Right cardiac atrium (tissue), 5 donors: ENCODE data around the gene ZKSCAN1. TPM values are rescaled to one million over a fixed set of nuclear protein-coding genes. Genes with fewer than 3 reads are reported as not detected.
"Not testable (repeated sequence)": the region's sequence is repeated elsewhere in the genome, so short reads cannot be mapped to it uniquely, and the experiment has no call there.

Experiments
- ATAC-seq, 2 donors: fragments of 200-7000 bp; cut with Tn5 transposase; one replicate each; pipeline versions ENCODE4 v1.8.0 to v1.9.1; 2020; ENCODE audit warnings: moderate library complexity in 2 of 2, mild to moderate bottlenecking in 1 of 2
- DNase-seq, 3 donors: peaks; one replicate each; pipeline ENCODE4 v3.0.0-alpha.2; 2020
- H3K27ac ChIP-seq: one replicate; pipeline ENCODE4 v1.5.1; 2013; ENCODE audit warnings: mild to moderate bottlenecking, low read length, control low read depth, moderate library complexity
- H3K27me3 ChIP-seq: one replicate; pipeline ENCODE4 v1.6.1; 2013; ENCODE audit not compliant: control insufficient read depth, insufficient read depth
- H3K4me1 ChIP-seq: one replicate; pipeline ENCODE4 v1.6.1; 2013; ENCODE audit warnings: low read length; ENCODE audit not compliant: control insufficient read depth, insufficient read depth
- H3K4me3 ChIP-seq: one replicate; pipeline ENCODE4 v1.5.1; 2013; ENCODE audit warnings: low read length, control low read depth
- H3K9me3 ChIP-seq: one replicate; pipeline ENCODE4 v1.6.1; 2013; ENCODE audit warnings: low read length; ENCODE audit not compliant: control insufficient read depth
- WGBS: extraction: QIAGEN DNeasy Blood & Tissue Kit; methylation state at CpG from one replicate; pipeline ENCODE4 v1.1.7; 2013; 5-methylcytosine and 5-hydroxymethylcytosine counted together
- intact Hi-C, 4 donors: fragments of 100-400 bp; cut with DNase I; formaldehyde crosslinking; loops; one replicate each; pipeline versions ENCODE4 v1.11.0 to v1.14.0; 2022 to 2023
- polyA plus RNA-seq: library from polyadenylated mRNA; stranded (reverse); fragments of 200-250 nt; gene quantifications from one replicate; pipeline ENCODE4 v1.2.3, GENCODE V29; 2013
- total RNA-seq, 4 donors: library from RNA; stranded (reverse); fragmentation: NEBNext Ultra II Directional; extraction: Animal tissue kit (Norgen Biotek cat#: 25700); gene quantifications; one replicate each; pipeline ENCODE4 v1.2.1, GENCODE V29; 2021
- donor health status: healthy with polysubstance abuse.
- donor health status: DM: no; HTN: yes; CAD: no.
- donor health status: DM: no; HTN: no; CAD: no.
- donor health status: DM: no; HTN: yes; CAD: no; lungs with severe emphysema.
- donor health status: DM: yes; HTN: yes; CAD: no.

ZKSCAN1 gene
- total and polyA plus RNA-seq, 5 donors: 9.8 to 52.7 (median 48.5) TPM

GRCh38 chr7:99981066-99981465 is 34.3 kb upstream of the ZKSCAN1 start:
- H3K27ac ChIP-seq, ATAC-seq, H3K27me3 ChIP-seq, DNase-seq, H3K9me3 ChIP-seq, H3K4me1 ChIP-seq, H3K4me3 ChIP-seq, intact Hi-C loops: not testable (repeated sequence)
- 83% methylated on average over 7 of the region's 7 CpGs for WGBS

DNA sequence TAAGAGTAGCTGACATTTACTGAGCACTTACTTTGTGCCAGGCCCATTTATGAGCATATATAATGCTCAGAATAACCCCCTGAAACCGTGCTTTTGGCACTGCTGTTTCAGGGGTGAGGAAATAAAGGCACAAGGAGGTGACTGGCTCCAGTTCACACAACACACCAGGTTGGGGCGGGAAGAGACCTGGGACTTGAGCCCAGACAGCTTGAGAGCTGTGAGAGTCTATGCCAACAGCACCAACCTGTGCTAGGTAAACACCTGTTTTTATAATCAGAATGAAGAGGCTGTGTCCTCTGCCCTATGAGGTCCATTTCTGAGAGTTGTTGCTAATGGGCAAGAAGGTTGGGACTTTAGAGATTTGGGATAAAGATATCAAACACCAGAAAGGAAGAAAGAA is 30.8 kb upstream of the ZKSCAN1 start:
- Histone ChIP-seq H3K4me1 (no peaks in the 10 kb centered on the region), H3K9me3 (no peaks in the 10 kb centered on the region), H3K27ac (no peak overlapping the region), H3K4me3 (no peak overlapping the region), H3K27me3 (no peaks in the 10 kb centered on the region)
- ATAC-seq (no peak), DNase-seq (no peak)
- 58% methylated on average over 2 of the region's 2 CpGs for WGBS
- intact Hi-C loops: no loop called here

DNA sequence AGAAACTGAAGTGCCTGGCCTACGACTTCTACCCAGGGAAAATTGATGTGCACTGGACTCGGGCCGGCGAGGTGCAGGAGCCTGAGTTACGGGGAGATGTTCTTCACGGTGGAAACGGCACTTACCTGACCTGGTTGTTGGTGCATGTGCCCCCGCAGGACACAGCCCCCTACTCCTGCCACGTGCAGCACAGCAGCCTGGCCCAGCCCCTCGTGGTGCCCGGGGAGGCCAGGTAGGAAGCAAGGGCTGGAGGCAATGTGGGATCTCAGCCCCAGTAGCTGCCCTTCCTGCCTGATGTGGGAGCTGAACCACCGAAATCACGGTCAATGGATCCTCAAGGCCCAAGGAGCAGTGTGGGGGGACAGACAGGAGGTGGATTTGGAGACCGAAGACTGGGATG is 28.1 kb upstream of the ZKSCAN1 start:
- H3K9me3 ChIP-seq, H3K4me1 ChIP-seq, DNase-seq, H3K27me3 ChIP-seq, H3K27ac ChIP-seq, H3K4me3 ChIP-seq, intact Hi-C loops, ATAC-seq: not testable (repeated sequence)
- WGBS: 81% methylated on average over 13 of the region's 14 CpGs

DNA sequence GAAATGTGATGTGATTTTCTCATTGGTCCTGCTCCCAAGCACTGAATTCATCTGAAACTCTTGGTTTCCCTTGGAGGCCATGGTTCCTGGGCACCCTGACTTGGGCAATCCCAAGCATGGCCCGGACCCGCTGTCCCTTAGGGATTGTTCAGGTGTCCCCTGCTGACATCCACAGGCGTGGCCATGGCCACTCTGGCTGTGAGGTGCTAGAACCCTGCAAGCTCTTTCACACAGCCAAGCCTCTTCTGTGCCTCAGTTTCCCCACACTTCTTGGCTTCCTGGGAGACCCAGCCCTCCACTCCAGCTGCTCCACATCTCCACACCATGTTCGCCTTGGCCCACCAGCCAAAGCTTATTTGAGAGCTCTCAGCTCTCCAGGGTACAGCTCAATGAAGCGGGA is 27.6 kb upstream of the ZKSCAN1 start:
- intact Hi-C loops: no loop called here
- H3K27me3 ChIP-seq: no peaks in the 10 kb centered on the region
- no peak for ATAC-seq
- no peak overlapping the region for H3K4me3 ChIP-seq
- 76% methylated on average over 5 of the region's 5 CpGs for WGBS
- no peak overlapping the region for H3K27ac ChIP-seq
- no peaks in the 10 kb centered on the region for H3K9me3 ChIP-seq
- DNase-seq: no peak
- H3K4me1 ChIP-seq: no peaks in the 10 kb centered on the region

DNA sequence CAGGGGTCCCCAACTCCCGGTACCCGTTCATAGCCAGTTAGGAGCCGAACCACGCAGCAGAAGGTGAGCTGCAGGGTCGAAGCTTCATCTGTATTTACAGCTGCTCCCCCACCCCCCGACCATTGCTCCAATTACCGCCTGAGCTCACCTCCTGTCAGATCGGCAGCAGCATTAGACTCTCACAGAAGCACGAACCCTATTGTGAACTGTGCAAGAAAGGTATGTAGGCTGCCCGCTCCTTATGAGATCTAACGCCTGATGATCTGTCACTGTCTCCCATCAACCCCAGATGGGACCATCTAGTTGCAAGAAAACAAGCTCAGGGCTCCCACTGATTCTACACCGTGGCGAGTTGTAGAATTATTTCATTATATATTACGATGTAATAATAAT is 24.9 kb upstream of the ZKSCAN1 start:
- intact Hi-C loops: loop anchor here in 3 of 4 donors (5.0 to 10.0 kb wide), 3 partner anchors 73 to 137 kb away; partner anchors contain the start of genes COPS6 (in 2 of the 3), TRIM4 (in 2 of the 3), ZNF3 (in 2 of the 3) and MBLAC1 (in 1 of the 3)
- H3K9me3 ChIP-seq: no peaks in the 10 kb centered on the region
- H3K27ac ChIP-seq: no peak overlapping the region
- H3K4me3 ChIP-seq: no peak overlapping the region
- H3K27me3 ChIP-seq: no peaks in the 10 kb centered on the region
- 35% methylated on average over 14 of the region's 14 CpGs for WGBS
- DNase-seq (no peak), ATAC-seq (no peak)
- no peaks in the 10 kb centered on the region for H3K4me1 ChIP-seq

- H3K27ac ChIP-seq, H3K4me1 ChIP-seq, H3K9me3 ChIP-seq, H3K27me3 ChIP-seq, H3K4me3 ChIP-seq, ATAC-seq, DNase-seq: not testable (repeated sequence)
- intact Hi-C loops: loop anchor here in 3 of 4 donors (5.0 to 10.0 kb wide), 3 partner anchors 74 to 136 kb away; partner anchors contain the start of genes COPS6 (in 2 of the 3), TRIM4 (in 2 of the 3), ZNF3 (in 2 of the 3) and MBLAC1 (in 1 of the 3)
- 69% methylated on average over 6 of the region's 6 CpGs for WGBS
These were observed 23.9 kb upstream of the ZKSCAN1 start for GRCh38 chr7:99991543-99991942.

DNA sequence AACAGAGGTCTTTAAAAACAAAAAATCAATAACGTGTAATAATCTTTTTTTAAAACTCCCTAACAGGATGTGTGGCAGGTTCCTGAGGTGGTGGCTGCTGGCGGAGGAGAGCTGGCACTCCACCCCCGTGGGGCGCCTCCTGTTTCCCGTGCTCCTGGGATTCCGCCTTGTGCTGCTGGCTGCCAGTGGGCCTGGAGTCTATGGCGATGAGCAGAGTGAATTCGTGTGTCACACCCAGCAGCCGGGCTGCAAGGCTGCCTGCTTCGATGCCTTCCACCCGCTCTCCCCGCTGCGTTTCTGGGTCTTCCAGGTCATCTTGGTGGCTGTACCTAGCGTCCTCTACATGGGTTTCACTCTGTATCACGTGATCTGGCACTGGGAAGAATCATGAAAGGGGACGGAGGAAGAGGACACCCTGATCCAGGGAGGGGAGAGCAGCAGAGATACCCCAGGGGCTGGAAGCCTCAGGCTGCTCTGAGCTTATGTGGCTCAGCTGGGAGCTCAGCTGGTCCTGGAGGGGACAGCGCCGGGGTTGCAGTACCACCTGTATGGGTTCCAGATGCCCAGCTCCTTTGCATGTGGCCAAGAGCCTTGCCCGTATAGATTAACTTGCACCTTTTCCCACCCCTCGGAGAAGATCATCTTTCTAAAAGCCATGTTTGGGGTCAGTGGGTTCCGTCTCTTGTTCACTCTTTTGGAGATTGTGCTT is 22.9 kb upstream of the ZKSCAN1 start:
- DNase-seq: peak in 1 of 3 donors; percentile 56
- no peak overlapping the region for H3K4me3 ChIP-seq
- H3K27ac ChIP-seq: peak overlapping the region; percentile 3
- intact Hi-C loops: loop anchor here in 3 of 4 donors (5.0 to 10.0 kb wide), 3 partner anchors 75 to 135 kb away; partner anchors contain the start of genes COPS6 (in 2 of the 3), TRIM4 (in 2 of the 3), ZNF3 (in 2 of the 3) and MBLAC1 (in 1 of the 3)
- no peaks in the 10 kb centered on the region for H3K27me3 ChIP-seq
- H3K4me1 ChIP-seq: no peaks in the 10 kb centered on the region
- peak; percentile 10 to 51 for ATAC-seq
- WGBS: 64% methylated on average over 21 of the region's 21 CpGs
- H3K9me3 ChIP-seq: no peaks in the 10 kb centered on the region

- Histone ChIP-seq H3K27ac (no peak overlapping the region), H3K4me1 (no peaks in the 10 kb centered on the region), H3K27me3 (no peaks in the 10 kb centered on the region), H3K4me3 (no peak overlapping the region), H3K9me3 (no peaks in the 10 kb centered on the region)
- intact Hi-C loops: loop anchor here in 3 of 4 donors (5.0 to 10.0 kb wide), 3 partner anchors 78 to 132 kb away; partner anchors contain the start of genes COPS6 (in 2 of the 3), TRIM4 (in 2 of the 3), ZNF3 (in 2 of the 3) and MBLAC1 (in 1 of the 3)
- WGBS: 82% methylated on average over 8 of the region's 8 CpGs
- ATAC-seq: no peak
- no peak for DNase-seq
These were observed 20.6 kb upstream of the ZKSCAN1 start for GRCh38 chr7:99994819-99995218.

- Histone ChIP-seq H3K27me3 (no peaks in the 10 kb centered on the region), H3K27ac (peak overlapping the region; percentile 48), H3K4me3 (peak overlapping the region; percentile 54), H3K4me1 (no peaks in the 10 kb centered on the region), H3K9me3 (no peaks in the 10 kb centered on the region)
- intact Hi-C loops: loop anchor here in 2 of 4 donors (10.0 kb wide), 1 partner anchor 88 kb away; the partner anchor contains the start of genes COPS6 (in 2 of the 2) and ZNF3 (in 2 of the 2)
- 63% methylated on average over 15 of the region's 15 CpGs for WGBS
- ATAC-seq: no peak
- no peak for DNase-seq
These were observed 18.4 kb upstream of the ZKSCAN1 start for GRCh38 chr7:99996755-99997544.

GRCh38 chr7:99997545-99998137 is 17.8 kb upstream of the ZKSCAN1 start:
- no peaks in the 10 kb centered on the region for H3K27me3 ChIP-seq
- ATAC-seq (peak; percentile 78 to 79), DNase-seq (peak; percentile 41 to 84 (median 82))
- H3K4me1 ChIP-seq: no peaks in the 10 kb centered on the region
- H3K4me3 ChIP-seq: peak overlapping the region; percentile 54
- no peaks in the 10 kb centered on the region for H3K9me3 ChIP-seq
- H3K27ac ChIP-seq: peak overlapping the region; percentile 48
- intact Hi-C loops: loop anchor here in 2 of 4 donors (10.0 kb wide), 1 partner anchor 87 kb away; the partner anchor contains the start of genes COPS6 (in 2 of the 2) and ZNF3 (in 2 of the 2)
- 5% methylated on average over 35 of the region's 35 CpGs for whole genome bisulfite sequencing
